Muscle layer of colon (tissue), 2 donors: ENCODE data around the gene BUD31.

Experiments
- H3K27ac ChIP-seq: one replicate; pipeline ENCODE4 v1.7.0; 2013; ENCODE audit warnings: low read depth, mild to moderate bottlenecking, low read length, moderate library complexity
- H3K27me3 ChIP-seq, 2 donors: one replicate each; pipeline ENCODE4 v1.7.0; 2013; ENCODE audit warnings: low read length in 2 of 2, mild to moderate bottlenecking in 2 of 2; ENCODE audit not compliant: insufficient read depth in 2 of 2, control insufficient read depth in 1 of 2
- H3K36me3 ChIP-seq: one replicate; pipeline ENCODE4 v1.7.0; 2013; ENCODE audit warnings: mild to moderate bottlenecking, low read length; ENCODE audit not compliant: insufficient read depth
- H3K4me1 ChIP-seq: one replicate; pipeline ENCODE4 v1.7.0; 2013; ENCODE audit warnings: mild to moderate bottlenecking, low read length; ENCODE audit not compliant: insufficient read depth
- H3K4me3 ChIP-seq, 2 donors: one replicate each; pipeline ENCODE4 v1.7.0; 2013; ENCODE audit warnings: low read length in 2 of 2, low read depth in 1 of 2, mild to moderate bottlenecking in 1 of 2, moderate library complexity in 1 of 2
- H3K9ac ChIP-seq: one replicate; pipeline ENCODE4 v1.7.0; 2013; ENCODE audit warnings: low read length
- H3K9me3 ChIP-seq: one replicate; pipeline ENCODE4 v1.7.0; 2013; ENCODE audit warnings: mild to moderate bottlenecking, low read length
- donor health status: abdominal sarcoma.
- donor health status: Adenocarcinoma of cecum.

The BUD31 gene

GRCh38 chr7:99465421-99465768 lies 56.6 kb downstream of the BUD31 start:
- Histone ChIP-seq H3K4me1 (peaks cover 17% of the 10 kb centered on the region), H3K27me3 (no peaks in the 10 kb centered on the region), H3K9me3 (no peaks in the 10 kb centered on the region), H3K4me3 (peak overlapping the region; percentile 73 to 99), H3K27ac (peak overlapping the region; percentile 85), H3K9ac (peak overlapping the region; percentile 92), H3K36me3 (peaks cover 11% of the 10 kb centered on the region)

- no peak overlapping the region for H3K27ac ChIP-seq
- no peaks in the 10 kb centered on the region for H3K36me3 ChIP-seq
- H3K9ac ChIP-seq = no peak overlapping the region
- no peaks in the 10 kb centered on the region for H3K9me3 ChIP-seq
- H3K27me3 ChIP-seq = no peaks in the 10 kb centered on the region
- no peak overlapping the region for H3K4me3 ChIP-seq
- H3K4me1 ChIP-seq = peaks cover 16% of the 10 kb centered on the region
Observed at GRCh38 chr7:99468336-99468918, 59.7 kb downstream of the BUD31 start.
